GM12878 (cell line): ENCODE data around the gene MSI2. TPM values are rescaled to one million over a fixed set of nuclear protein-coding genes. Genes with fewer than 3 reads are reported as not detected.

Experiments used
- ATAC-seq: fragments of 200-7000 bp; cut with Tn5 transposase; 3 replicates; pipeline ENCODE4 v1.9.1; 2020; ENCODE audit warnings: mild to moderate bottlenecking, moderate library complexity
- BruUV-seq: library from RNA; stranded (reverse); fragments of 400-500 nt; replicated peaks from 2 replicates; lab custom pipeline; 2021; lab: Mats Ljungman, UMichigan
- CTCF ChIA-PET: fragments of 300-600 bp; sonication (Branson Sonifier 250); formaldehyde crosslinking; extraction: SDS; loops from one replicate; lab custom pipeline; 2021; ENCODE audit warnings: inconsistent platforms; lab: Yijun Ruan, JAX
- POLR2A ChIA-PET: fragments of 350-600 bp; formaldehyde crosslinking; extraction: SDS; loops from one replicate; lab custom pipeline; 2021; ENCODE audit warnings: inconsistent platforms; lab: Charles Lee
- RAD21 ChIA-PET: fragments of 300-600 bp; sonication (Branson Sonifier 250); formaldehyde crosslinking; loops from one replicate; lab custom pipeline; 2023; ENCODE audit warnings: antibody characterized with exemption; ENCODE audit not compliant: unreplicated experiment; lab: Charles Lee
- SMC1A ChIA-PET: fragments of 300-600 bp; sonication (Branson Sonifier 250); formaldehyde crosslinking; loops from one replicate; lab custom pipeline; 2023; ENCODE audit not compliant: unreplicated experiment, uncharacterized antibody; lab: Charles Lee
- DNase-seq: peaks from one replicate; pipeline ENCODE4 v3.0.0-alpha.2; 2011; ENCODE audit warnings: low read depth, low spot score
- FAIRE-seq: peaks from 3 replicates; lab custom pipeline; 2011; peaks lifted over from hg19 to GRCh38; lab: Jason Lieb, UNC
- H2AFZ ChIP-seq: 2 replicates; pipeline ENCODE4 v1.6.0; 2011; ENCODE audit warnings: low read depth, low read length, control low read depth; ENCODE audit not compliant: control insufficient read depth
- H3K27ac ChIP-seq: 2 replicates; pipeline ENCODE4 v1.5.1; 2011; ENCODE audit warnings: control low read depth; ENCODE audit not compliant: control insufficient read depth, insufficient read depth
- H3K27me3 ChIP-seq, 2 experiments: replicated peaks in 1 of 2; 2 replicates each; pipeline versions ENCODE4 v1.6.0 to v1.6.1; 2011; ENCODE audit warnings: low read length in 1 of 2; ENCODE audit not compliant: control insufficient read depth in 2 of 2, insufficient read depth in 2 of 2
- H3K36me3 ChIP-seq, 2 experiments: 2 replicates each; pipeline ENCODE4 v1.5.1; 2011; ENCODE audit warnings: low read length in 1 of 2; ENCODE audit not compliant: control insufficient read depth in 2 of 2, insufficient read depth in 2 of 2
- H3K4me1 ChIP-seq: 2 replicates; pipeline ENCODE4 v1.6.1; 2011; ENCODE audit warnings: mild to moderate bottlenecking, low read length, moderate library complexity, mixed read lengths; ENCODE audit not compliant: control insufficient read depth, insufficient read depth
- H3K4me2 ChIP-seq: 2 replicates; pipeline ENCODE4 v1.6.0; 2011; ENCODE audit warnings: control low read depth; ENCODE audit not compliant: control insufficient read depth, insufficient read depth
- H3K4me3 ChIP-seq: fragments of 200-600 bp; sonication (generic); 2 replicates; pipeline ENCODE4 v1.5.1; 2016
- H3K79me2 ChIP-seq: 2 replicates; pipeline ENCODE4 v1.6.0; 2011; ENCODE audit warnings: low read length; ENCODE audit not compliant: control insufficient read depth, insufficient read depth
- H3K9ac ChIP-seq: 2 replicates; pipeline ENCODE4 v1.8.0; 2011; ENCODE audit warnings: low read length, control low read depth, mixed read lengths; ENCODE audit not compliant: control insufficient read depth, insufficient read depth
- H3K9me3 ChIP-seq: replicated peaks from 3 replicates; pipeline ENCODE4 v1.5.1; 2011; ENCODE audit warnings: mild to moderate bottlenecking, low read length; ENCODE audit not compliant: control insufficient read depth, insufficient read depth
- H4K20me1 ChIP-seq: 2 replicates; pipeline ENCODE4 v1.6.0; 2011; ENCODE audit not compliant: control insufficient read depth, insufficient read depth
- BRCA1 ChIP-seq: IDR thresholded peaks from 2 replicates; pipeline ENCODE4 v1.6.1; 2011; ENCODE audit warnings: low read depth, low read length, improper control_type of control experiment
- CHD4 ChIP-seq: fragments of 200-600 bp; sonication (generic); IDR thresholded peaks from 2 replicates; pipeline ENCODE4 v1.6.1; 2016; ENCODE audit warnings: mild to moderate bottlenecking
- IKZF1 ChIP-seq: fragments of 450-650 bp; conservative IDR thresholded peaks from 2 replicates; pipeline ENCODE4 v1.6.1; 2017; ENCODE audit warnings: antibody characterized with exemption, mild to moderate bottlenecking
- NFIC ChIP-seq: IDR thresholded peaks from 2 replicates; pipeline ENCODE4 v1.6.1; 2012; ENCODE audit warnings: low read depth, mild to moderate bottlenecking, inconsistent platforms, low read length, moderate library complexity
- STAT3 ChIP-seq: IDR thresholded peaks from 2 replicates; pipeline ENCODE4 v1.6.1; 2011; ENCODE audit warnings: low read depth, low read length, improper control_type of control experiment
- TARDBP ChIP-seq: IDR thresholded peaks from 2 replicates; pipeline ENCODE4 v1.6.1; 2016; ENCODE audit warnings: borderline replicate concordance
- ZBED1 ChIP-seq: IDR thresholded peaks from 2 replicates; pipeline ENCODE4 v1.6.1; 2016; ENCODE audit warnings: borderline replicate concordance
- ZNF207 ChIP-seq: fragments of 450-650 bp; IDR thresholded peaks from 2 replicates; pipeline ENCODE4 v1.6.1; 2014; ENCODE audit warnings: antibody characterized with exemption, mild to moderate bottlenecking, borderline replicate concordance
- ZSCAN29 ChIP-seq: fragments of 450-650 bp; IDR thresholded peaks from 2 replicates; pipeline ENCODE4 v1.6.1; 2017; ENCODE audit warnings: mild to moderate bottlenecking, moderate library complexity
- WGBS: methylation state at CpG from one replicate; pipeline ENCODE4 v1.1.6; 2016; ENCODE audit warnings: low lambda C conversion rate; ENCODE audit not compliant: insufficient replicate concordance, insufficient coverage; ENCODE audit errors: missing lambda C conversion rate; 5-methylcytosine and 5-hydroxymethylcytosine counted together
- in situ Hi-C: fragments of 300-500 bp; cut with MboI; formaldehyde crosslinking; loops from 9 replicates; pipeline ENCODE4 v1.14.3; 2018; ENCODE audit warnings: mixed read lengths
- intact Hi-C: fragments of 100-400 bp; cut with micrococcal nuclease; formaldehyde crosslinking; loops from one replicate; pipeline ENCODE4 v1.14.2; 2022; ENCODE audit not compliant: unreplicated experiment
- polyA plus RNA-seq, 11 experiments: library from polyadenylated mRNA; depleted of rRNA in 4 of 11; unstranded in 6 of 11; stranded (reverse) in 5 of 11; fragments of >200 nt; fragmentation: Nextera tagmentation in 4 of 11; fragmentation: Illumina TruSeq in 1 of 11; extraction: Ambion mirVana in 4 of 11; extraction: Trizol in 1 of 11; gene quantifications; 1 replicate in 1 of 11; 2 replicates in 10 of 11; pipeline versions ENCODE4 v1.2.1 to v1.2.3, GENCODE V29; 2011 to 2016; ENCODE audit warnings: inconsistent platforms in 2 of 11, missing spikeins in 2 of 11, low read depth in 1 of 11
- total RNA-seq, 4 experiments: library from RNA; depleted of rRNA in 3 of 4; stranded (reverse); fragments of >200 nt in 3 of 4; fragmentation: Illumina TruSeq in 1 of 4; extraction: Trizol in 1 of 4; gene quantifications; 2 replicates each; pipeline versions ENCODE4 v1.2.1 to v1.2.3, GENCODE V29; 2013 to 2021
- TF ChIP-seq, protein P1 (sequence below): fragments of 450-650 bp; IDR thresholded peaks from 2 replicates; pipeline ENCODE4 v1.6.1; 2017; ENCODE audit warnings: antibody characterized with exemption, mild to moderate bottlenecking, moderate library complexity
- TF ChIP-seq, protein P2 (sequence below): fragments of 450-650 bp; conservative IDR thresholded peaks from 2 replicates; pipeline ENCODE4 v1.6.1; 2017; ENCODE audit warnings: mild to moderate bottlenecking, moderate library complexity
- TF ChIP-seq, protein P3 (sequence below): fragments of 450-650 bp; IDR thresholded peaks from 2 replicates; pipeline ENCODE4 v1.6.1; 2016; ENCODE audit warnings: mild to moderate bottlenecking, moderate library complexity, borderline replicate concordance

MSI2 gene
- total and polyA plus RNA-seq, 10 of the 15 experiments (the other 5 are each of a cell fraction or from before 2014, with no cell fraction given) = 6.1 to 76.1 (median 42.0) TPM

DNA sequence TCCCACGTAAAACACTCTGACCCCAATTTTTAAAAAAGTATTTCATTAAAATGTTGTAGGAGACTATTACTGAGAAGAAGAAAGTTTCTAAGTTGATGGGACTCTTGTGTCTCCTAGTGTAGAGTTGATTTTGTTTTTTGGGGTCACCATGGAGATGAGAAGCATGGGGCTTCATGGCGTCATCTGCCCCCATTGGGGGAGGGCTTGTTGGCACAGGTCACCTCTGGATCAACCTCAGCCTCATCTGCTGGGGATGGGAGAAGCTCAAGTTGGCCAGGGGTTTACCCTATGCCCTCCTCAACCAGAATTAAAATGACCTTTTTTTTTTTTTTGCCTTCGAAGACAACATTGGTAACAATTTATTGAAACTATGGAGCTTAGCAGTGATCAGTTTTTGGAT is 28.3 kb downstream of the MSI2 start:
- FAIRE-seq (no peak), DNase-seq (no peak), ATAC-seq (peak; percentile 41)
- Histone ChIP-seq H3K9me3 (no peaks in the 10 kb centered on the region), H3K4me3 (peak overlapping the region; percentile 62), H3K79me2 (peaks cover 32% of the 10 kb centered on the region), H3K4me1 (peaks cover 16% of the 10 kb centered on the region), H3K27ac (peak overlapping the region; percentile 63), H3K27me3 (no peaks in the 10 kb centered on the region), H2AFZ (no peak overlapping the region), H3K36me3 (peaks cover 9 to 24% of the 10 kb centered on the region in 2 experiments), H3K9ac (peak overlapping the region; percentile 17; the same call in 1 of the 2 replicates), H4K20me1 (no peaks in the 10 kb centered on the region; the same call in 1 of the 2 replicates), H3K4me2 (peak overlapping the region; percentile 69)
- intact Hi-C loops = no loop called here
- in situ Hi-C loops = no loop called here
- SMC1A ChIA-PET = interaction anchor here (0.6 to 2.1 kb wide), 13 partner anchors 15 to 320 kb away, joined by 3 to 13 read pairs (median 3); no protein-coding TSS in a partner anchor
- POLR2A ChIA-PET = interaction anchor here (0.6 to 2.0 kb wide), 7 partner anchors 14 to 498 kb away, joined by 3 to 9 read pairs (median 4); no protein-coding TSS in a partner anchor
- WGBS = 47% methylated on average over 3 of the region's 3 CpGs
- no TSS peak for BruUV-seq
- RAD21 ChIA-PET = interaction anchor here (0.9 to 2.0 kb wide), 9 partner anchors 22 to 156 kb away, joined by 3 to 16 read pairs (median 5); partner anchors contain the start of gene MSI2
- CTCF ChIA-PET = interaction anchor here (0.9 to 2.3 kb wide), 6 partner anchors 27 to 499 kb away, joined by 3 to 20 read pairs (median 3); no protein-coding TSS in a partner anchor
- TF ChIP-seq BRCA1 (no peak), ZBED1 (no peak), CHD4 (no peak), TARDBP (no peak), NFIC (no peak), ZSCAN29 (no peak), IKZF1 (no peak), STAT3 (no peak), ZNF207 (no peak)
- TF ChIP-seq, protein P1, sequence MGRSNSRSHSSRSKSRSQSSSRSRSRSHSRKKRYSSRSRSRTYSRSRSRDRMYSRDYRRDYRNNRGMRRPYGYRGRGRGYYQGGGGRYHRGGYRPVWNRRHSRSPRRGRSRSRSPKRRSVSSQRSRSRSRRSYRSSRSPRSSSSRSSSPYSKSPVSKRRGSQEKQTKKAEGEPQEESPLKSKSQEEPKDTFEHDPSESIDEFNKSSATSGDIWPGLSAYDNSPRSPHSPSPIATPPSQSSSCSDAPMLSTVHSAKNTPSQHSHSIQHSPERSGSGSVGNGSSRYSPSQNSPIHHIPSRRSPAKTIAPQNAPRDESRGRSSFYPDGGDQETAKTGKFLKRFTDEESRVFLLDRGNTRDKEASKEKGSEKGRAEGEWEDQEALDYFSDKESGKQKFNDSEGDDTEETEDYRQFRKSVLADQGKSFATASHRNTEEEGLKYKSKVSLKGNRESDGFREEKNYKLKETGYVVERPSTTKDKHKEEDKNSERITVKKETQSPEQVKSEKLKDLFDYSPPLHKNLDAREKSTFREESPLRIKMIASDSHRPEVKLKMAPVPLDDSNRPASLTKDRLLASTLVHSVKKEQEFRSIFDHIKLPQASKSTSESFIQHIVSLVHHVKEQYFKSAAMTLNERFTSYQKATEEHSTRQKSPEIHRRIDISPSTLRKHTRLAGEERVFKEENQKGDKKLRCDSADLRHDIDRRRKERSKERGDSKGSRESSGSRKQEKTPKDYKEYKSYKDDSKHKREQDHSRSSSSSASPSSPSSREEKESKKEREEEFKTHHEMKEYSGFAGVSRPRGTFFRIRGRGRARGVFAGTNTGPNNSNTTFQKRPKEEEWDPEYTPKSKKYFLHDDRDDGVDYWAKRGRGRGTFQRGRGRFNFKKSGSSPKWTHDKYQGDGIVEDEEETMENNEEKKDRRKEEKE = no peak
- TF ChIP-seq, protein P2, sequence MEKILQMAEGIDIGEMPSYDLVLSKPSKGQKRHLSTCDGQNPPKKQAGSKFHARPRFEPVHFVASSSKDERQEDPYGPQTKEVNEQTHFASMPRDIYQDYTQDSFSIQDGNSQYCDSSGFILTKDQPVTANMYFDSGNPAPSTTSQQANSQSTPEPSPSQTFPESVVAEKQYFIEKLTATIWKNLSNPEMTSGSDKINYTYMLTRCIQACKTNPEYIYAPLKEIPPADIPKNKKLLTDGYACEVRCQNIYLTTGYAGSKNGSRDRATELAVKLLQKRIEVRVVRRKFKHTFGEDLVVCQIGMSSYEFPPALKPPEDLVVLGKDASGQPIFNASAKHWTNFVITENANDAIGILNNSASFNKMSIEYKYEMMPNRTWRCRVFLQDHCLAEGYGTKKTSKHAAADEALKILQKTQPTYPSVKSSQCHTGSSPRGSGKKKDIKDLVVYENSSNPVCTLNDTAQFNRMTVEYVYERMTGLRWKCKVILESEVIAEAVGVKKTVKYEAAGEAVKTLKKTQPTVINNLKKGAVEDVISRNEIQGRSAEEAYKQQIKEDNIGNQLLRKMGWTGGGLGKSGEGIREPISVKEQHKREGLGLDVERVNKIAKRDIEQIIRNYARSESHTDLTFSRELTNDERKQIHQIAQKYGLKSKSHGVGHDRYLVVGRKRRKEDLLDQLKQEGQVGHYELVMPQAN = no peak
- TF ChIP-seq, protein P3, sequence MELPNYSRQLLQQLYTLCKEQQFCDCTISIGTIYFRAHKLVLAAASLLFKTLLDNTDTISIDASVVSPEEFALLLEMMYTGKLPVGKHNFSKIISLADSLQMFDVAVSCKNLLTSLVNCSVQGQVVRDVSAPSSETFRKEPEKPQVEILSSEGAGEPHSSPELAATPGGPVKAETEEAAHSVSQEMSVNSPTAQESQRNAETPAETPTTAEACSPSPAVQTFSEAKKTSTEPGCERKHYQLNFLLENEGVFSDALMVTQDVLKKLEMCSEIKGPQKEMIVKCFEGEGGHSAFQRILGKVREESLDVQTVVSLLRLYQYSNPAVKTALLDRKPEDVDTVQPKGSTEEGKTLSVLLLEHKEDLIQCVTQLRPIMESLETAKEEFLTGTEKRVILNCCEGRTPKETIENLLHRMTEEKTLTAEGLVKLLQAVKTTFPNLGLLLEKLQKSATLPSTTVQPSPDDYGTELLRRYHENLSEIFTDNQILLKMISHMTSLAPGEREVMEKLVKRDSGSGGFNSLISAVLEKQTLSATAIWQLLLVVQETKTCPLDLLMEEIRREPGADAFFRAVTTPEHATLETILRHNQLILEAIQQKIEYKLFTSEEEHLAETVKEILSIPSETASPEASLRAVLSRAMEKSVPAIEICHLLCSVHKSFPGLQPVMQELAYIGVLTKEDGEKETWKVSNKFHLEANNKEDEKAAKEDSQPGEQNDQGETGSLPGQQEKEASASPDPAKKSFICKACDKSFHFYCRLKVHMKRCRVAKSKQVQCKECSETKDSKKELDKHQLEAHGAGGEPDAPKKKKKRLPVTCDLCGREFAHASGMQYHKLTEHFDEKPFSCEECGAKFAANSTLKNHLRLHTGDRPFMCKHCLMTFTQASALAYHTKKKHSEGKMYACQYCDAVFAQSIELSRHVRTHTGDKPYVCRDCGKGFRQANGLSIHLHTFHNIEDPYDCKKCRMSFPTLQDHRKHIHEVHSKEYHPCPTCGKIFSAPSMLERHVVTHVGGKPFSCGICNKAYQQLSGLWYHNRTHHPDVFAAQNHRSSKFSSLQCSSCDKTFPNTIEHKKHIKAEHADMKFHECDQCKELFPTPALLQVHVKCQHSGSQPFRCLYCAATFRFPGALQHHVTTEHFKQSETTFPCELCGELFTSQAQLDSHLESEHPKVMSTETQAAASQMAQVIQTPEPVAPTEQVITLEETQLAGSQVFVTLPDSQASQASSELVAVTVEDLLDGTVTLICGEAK = no peak
